Measurements from ENCODE around the gene DDX18.
"Not testable (repeated sequence)": the region's sequence is repeated elsewhere in the genome, so short reads cannot be mapped to it uniquely, and the experiment has no call there.

Gene DDX18

DNA sequence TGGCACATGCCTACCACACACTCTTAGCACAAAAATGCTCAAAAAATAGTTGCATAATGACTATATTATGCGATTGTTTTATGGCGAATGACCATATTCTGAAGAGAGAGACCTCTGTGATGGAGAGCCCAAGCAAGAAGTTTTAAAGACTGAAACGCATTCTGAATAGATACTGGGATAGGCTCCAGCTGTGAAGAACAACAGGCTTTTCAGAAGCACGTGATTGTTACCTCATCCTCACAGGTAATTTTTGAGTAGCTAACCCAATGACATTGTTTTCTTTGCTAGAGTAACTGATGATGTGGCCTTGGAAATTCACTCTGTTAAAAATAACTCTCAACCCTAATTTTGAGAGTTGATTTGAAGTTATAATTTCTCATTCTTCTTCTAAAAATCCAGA lies 2.0 kb upstream of the DDX18 start:
- POLR2A ChIA-PET, result no interaction called here
- no peak for TF ChIP-seq CTCF (IDR thresholded peaks at IDR 0.05; ENCODE audit: insufficient read depth, low read length, missing control alignments)
- CTCF ChIA-PET, result interaction anchor here (0.8 to 11.3 kb wide), 8 partner anchors 10 to 191 kb away, joined by 3 to 264 read pairs (median 16); no protein-coding TSS in a partner anchor
- no peak for DNase-seq (ENCODE audit: low read depth, low spot score)
- no peak overlapping the region for H3K4me3 ChIP-seq (ENCODE audit: low read depth, low read length)

DNA sequence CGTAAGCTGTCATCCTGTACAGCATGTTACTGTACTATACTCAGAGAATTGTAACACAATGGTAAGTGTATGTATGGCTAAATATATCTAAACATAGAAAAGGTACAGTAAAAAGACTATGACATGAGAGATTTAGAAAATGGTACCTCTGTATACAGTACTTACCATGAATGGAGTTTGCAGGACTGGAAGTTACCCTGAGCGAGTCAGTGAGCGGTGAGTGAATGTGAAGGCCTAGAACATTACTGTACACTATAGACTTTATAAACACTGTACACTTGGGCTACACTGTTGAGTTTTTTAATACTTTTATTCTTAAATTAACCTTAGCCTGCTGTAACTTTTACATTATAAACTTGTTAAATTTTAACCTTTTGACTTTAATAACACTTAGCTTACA lies 1.5 kb downstream of the DDX18 start:
- peak overlapping the region; percentile 96 for H3K4me3 ChIP-seq (ENCODE audit: low read depth, low read length)

DNA sequence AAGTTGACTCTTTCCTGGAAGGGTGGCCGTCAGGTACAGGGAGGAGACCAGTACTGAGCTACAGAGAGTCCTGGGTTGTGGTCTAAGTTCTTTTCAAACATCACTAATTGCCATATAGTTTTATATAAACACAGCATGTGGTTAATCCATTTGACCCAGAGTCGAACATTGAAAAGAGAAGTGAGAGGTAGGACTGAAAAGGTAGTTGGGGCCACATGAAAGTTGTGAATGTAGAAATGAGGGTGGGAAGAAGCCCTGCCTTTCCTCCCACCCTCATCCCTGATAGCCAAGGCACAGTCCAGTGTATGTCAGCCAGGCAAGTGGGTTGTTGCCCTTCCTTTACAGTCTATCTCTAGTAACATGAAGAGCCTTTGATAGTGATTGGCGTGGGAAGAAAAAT lies 4.4 kb downstream of the DDX18 start:
- no peak for TF ChIP-seq CTCF (IDR thresholded peaks at IDR 0.05; ENCODE audit: insufficient read depth, low read length, missing control alignments)
- POLR2A ChIA-PET, result no interaction called here
- DNase-seq (ENCODE audit: low read depth, low spot score), result no peak
- H3K4me3 ChIP-seq (ENCODE audit: low read depth, low read length), result no peak overlapping the region
- CTCF ChIA-PET, result interaction anchor here (1.1 to 11.3 kb wide), 4 partner anchors 100 to 185 kb away, joined by 3 to 264 read pairs (median 3); no protein-coding TSS in a partner anchor

More for the DNA sequence above, 1.5 kb downstream of the DDX18 start:
- ChIA-PET POLR2A (interaction anchor here (0.6 kb wide), 1 partner anchor 9 kb away, joined by 3 read pairs; no protein-coding TSS in a partner anchor), CTCF (interaction anchor here (0.7 to 11.3 kb wide), 8 partner anchors 10 to 188 kb away, joined by 3 to 264 read pairs (median 8); no protein-coding TSS in a partner anchor)
- no peak for DNase-seq (ENCODE audit: low read depth, low spot score)
- TF ChIP-seq CTCF (IDR thresholded peaks at IDR 0.05; ENCODE audit: insufficient read depth, low read length, missing control alignments), result no peak

DNA sequence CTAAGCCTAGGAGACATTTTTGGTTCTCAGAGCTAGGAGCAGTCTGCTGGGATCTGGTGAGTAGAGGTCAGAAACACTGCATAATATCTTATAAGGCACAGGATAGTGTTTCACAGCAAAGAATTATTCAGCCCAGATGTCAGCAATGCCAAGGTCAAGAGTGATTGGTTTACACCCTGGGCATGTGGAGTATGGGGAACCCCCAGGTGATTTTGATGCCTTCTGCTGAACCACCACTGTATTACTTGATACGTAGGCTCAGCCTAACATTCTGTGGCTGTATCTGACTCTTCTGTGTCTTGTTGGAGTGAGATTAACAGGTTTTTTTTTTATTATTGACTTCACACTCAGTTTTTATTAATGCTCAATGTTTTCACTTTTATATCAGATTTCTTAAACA lies 6.0 kb downstream of the DDX18 start:
- H3K4me3 ChIP-seq (ENCODE audit: low read depth, low read length), result no peak overlapping the region
- ChIA-PET CTCF (interaction anchor here (1.4 to 11.3 kb wide), 3 partner anchors 16 to 183 kb away, joined by 3 to 264 read pairs (median 4); no protein-coding TSS in a partner anchor), POLR2A (no interaction called here)
- TF ChIP-seq CTCF (IDR thresholded peaks at IDR 0.05; ENCODE audit: insufficient read depth, low read length, missing control alignments), result no peak
- DNase-seq (ENCODE audit: low read depth, low spot score), result no peak

- H3K4me3 ChIP-seq (ENCODE audit: low read depth, low read length), result no peak overlapping the region
- TF ChIP-seq CTCF (IDR thresholded peaks at IDR 0.05; ENCODE audit: insufficient read depth, low read length, missing control alignments), result no peak
- no peak for DNase-seq (ENCODE audit: low read depth, low spot score)
- ChIA-PET CTCF (interaction anchor here (1.3 to 2.8 kb wide), 3 partner anchors 10 to 177 kb away, joined by 8 to 30 read pairs (median 18); partner anchors contain the start of gene DDX18), POLR2A (no interaction called here)
These were observed 10.9 kb downstream of the DDX18 start for GRCh38 chr2:117825437-117825836.

DNA sequence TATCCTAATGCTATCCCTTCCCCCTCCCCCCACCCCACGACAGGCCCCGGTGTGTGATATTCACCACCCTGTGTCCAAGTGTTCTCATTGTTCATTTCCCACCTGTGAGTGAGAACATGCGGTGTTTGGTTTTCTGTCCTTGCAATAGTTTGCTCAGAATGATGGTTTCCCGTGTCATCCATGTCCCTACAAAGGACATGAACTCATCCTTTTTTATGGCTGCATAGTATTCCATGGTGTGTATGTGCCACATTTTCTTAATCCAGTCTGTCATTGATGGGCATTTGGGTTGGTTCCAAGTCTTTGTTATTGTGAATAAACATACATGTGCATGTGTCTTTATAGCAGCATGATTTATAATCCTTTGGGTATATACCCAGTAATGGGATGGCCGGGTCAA lies 13.0 kb downstream of the DDX18 start:
- POLR2A ChIA-PET; DNase-seq (ENCODE audit: low read depth, low spot score); H3K4me3 ChIP-seq (ENCODE audit: low read depth, low read length): not testable (repeated sequence)
- CTCF ChIA-PET, result interaction anchor here (1.4 to 1.8 kb wide), 2 partner anchors 15 to 176 kb away, joined by 5 to 13 read pairs; no protein-coding TSS in a partner anchor

DNA sequence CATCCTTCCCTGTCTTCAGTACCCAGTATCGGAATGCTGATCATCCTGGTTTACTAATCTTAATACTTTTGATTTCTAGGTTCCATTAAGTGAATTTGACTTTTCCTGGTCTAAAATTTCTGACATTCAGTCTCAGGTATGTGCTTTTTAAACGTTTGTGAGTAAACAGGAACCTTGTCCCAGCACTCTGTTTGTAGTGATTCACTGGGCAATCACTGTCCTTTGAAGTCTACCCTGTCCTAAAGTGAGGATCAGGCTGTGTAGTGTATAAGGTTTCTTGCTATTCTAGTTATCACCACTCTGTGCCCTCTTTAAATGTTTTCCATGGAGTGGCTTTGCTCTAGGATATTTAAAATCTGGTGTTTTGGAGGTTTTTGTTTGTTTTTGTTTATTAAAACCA lies 14.4 kb downstream of the DDX18 start:
- ChIA-PET CTCF (interaction anchor here (1.0 to 17.5 kb wide), 4 partner anchors 11 to 178 kb away, joined by 3 to 519 read pairs (median 8); partner anchors contain the start of gene DDX18), POLR2A (no interaction called here)
- no peak overlapping the region for H3K4me3 ChIP-seq (ENCODE audit: low read depth, low read length)
- DNase-seq (ENCODE audit: low read depth, low spot score), result no peak
- no peak for TF ChIP-seq CTCF (IDR thresholded peaks at IDR 0.05; ENCODE audit: insufficient read depth, low read length, missing control alignments)

All from AG04449 (cell line).